Mammary epithelial cell (primary cell): ENCODE data around the gene ADCY10.

Experiments
- CTCF ChIP-seq, 2 donors: IDR thresholded peaks in 1 of 2; conservative IDR thresholded peaks in 1 of 2; 2 replicates each; pipeline ENCODE4 v1.5.1; 2011 to 2012; ENCODE audit warnings: inconsistent platforms in 2 of 2, low read length in 2 of 2, mild to moderate bottlenecking in 2 of 2, control low read depth in 1 of 2, low read depth in 1 of 2; ENCODE audit not compliant: insufficient read depth in 1 of 2; ENCODE audit errors: extremely low read depth in 1 of 2
- EZH2 ChIP-seq: IDR thresholded peaks from 2 replicates; pipeline ENCODE4 v1.6.1; 2012; ENCODE audit warnings: low read length, inconsistent platforms, borderline replicate concordance

GRCh38 chr1:167922611-167923074 is 8.7 kb upstream of the ADCY10 start:
- TF ChIP-seq CTCF (conservative IDR thresholded peaks at IDR 0.05 in 1 of 2, IDR thresholded peaks at IDR 0.05 in 1 of 2; ENCODE audit: extremely low read depth in 1 of 2, insufficient read depth in 1 of 2, low read depth in 1 of 2, low read length in 2 of 2) (no peak), EZH2 (no peak)
